MM.1S (cell line): Measurements from ENCODE around the gene FARS2.

Experiments used
- DNase-seq: peaks from one replicate; pipeline ENCODE4 v3.0.0-alpha.2; 2015
- H2AFZ ChIP-seq: fragments of 300-600 bp; sonication (generic); 2 replicates; pipeline ENCODE4 v1.6.0; 2016; ENCODE audit warnings: antibody characterized with exemption, low read length
- H3F3A ChIP-seq: fragments of 300-600 bp; sonication (generic); 2 replicates; pipeline ENCODE4 v1.6.1; 2016; ENCODE audit warnings: mild to moderate bottlenecking, antibody characterized with exemption, low read length, moderate library complexity, mixed read lengths; ENCODE audit not compliant: insufficient read depth
- H3K27ac ChIP-seq: fragments of 300-600 bp; sonication (generic); 2 replicates; pipeline ENCODE4 v1.5.1; 2016; ENCODE audit warnings: mild to moderate bottlenecking, low read length
- H3K27me3 ChIP-seq: fragments of 300-600 bp; sonication (generic); replicated peaks from 2 replicates; pipeline ENCODE4 v1.6.0; 2016; ENCODE audit warnings: low read length; ENCODE audit not compliant: insufficient read depth
- H3K36me3 ChIP-seq: fragments of 300-600 bp; sonication (generic); replicated peaks from 2 replicates; pipeline ENCODE4 v1.6.1; 2016; ENCODE audit warnings: mild to moderate bottlenecking, low read length, mixed read lengths; ENCODE audit not compliant: insufficient read depth
- H3K4me1 ChIP-seq: fragments of 300-600 bp; sonication (generic); 2 replicates; pipeline ENCODE4 v1.6.1; 2016; ENCODE audit warnings: low read length, mixed read lengths
- H3K4me2 ChIP-seq: fragments of 300-600 bp; sonication (generic); 2 replicates; pipeline ENCODE4 v1.6.0; 2016; ENCODE audit warnings: low read depth, low read length
- H3K4me3 ChIP-seq: fragments of 300-600 bp; sonication (generic); 2 replicates; pipeline ENCODE4 v1.5.1; 2016; ENCODE audit warnings: low read length, mixed read lengths
- H3K79me2 ChIP-seq: fragments of 300-600 bp; sonication (generic); 2 replicates; pipeline ENCODE4 v1.6.1; 2016; ENCODE audit warnings: mixed run types, low read length, mixed read lengths
- H3K9ac ChIP-seq: fragments of 300-600 bp; sonication (generic); 2 replicates; pipeline ENCODE4 v1.6.1; 2016; ENCODE audit warnings: low read length, mixed read lengths
- H3K9me2 ChIP-seq: fragments of 300-600 bp; sonication (generic); replicated peaks from 2 replicates; pipeline ENCODE4 v1.6.1; 2016; ENCODE audit warnings: mild to moderate bottlenecking, low read length, mixed read lengths; ENCODE audit not compliant: insufficient read depth
- H3K9me3 ChIP-seq: fragments of 300-600 bp; sonication (generic); replicated peaks from 2 replicates; pipeline ENCODE4 v1.6.1; 2016; ENCODE audit warnings: mild to moderate bottlenecking, low read length, mixed read lengths; ENCODE audit not compliant: insufficient read depth
- H4K20me1 ChIP-seq: fragments of 300-600 bp; sonication (generic); 2 replicates; pipeline ENCODE4 v1.6.1; 2016; ENCODE audit warnings: mild to moderate bottlenecking, low read length, moderate library complexity, mixed read lengths; ENCODE audit not compliant: insufficient read depth
- EZH2 ChIP-seq: fragments of 300-600 bp; sonication (generic); optimal IDR thresholded peaks from 2 replicates; pipeline ENCODE3; 2017; ENCODE audit warnings: low read depth, mild to moderate bottlenecking, antibody characterized with exemption, low read length, mixed read lengths
- EZH2phosphoT487 ChIP-seq: fragments of 300-600 bp; sonication (generic); IDR thresholded peaks from 2 replicates; pipeline ENCODE4 v1.6.1; 2018; ENCODE audit warnings: antibody characterized with exemption, low read length
- TF ChIP-seq, protein P1 (sequence below): fragments of 300-600 bp; sonication (generic); IDR thresholded peaks from 2 replicates; pipeline ENCODE4 v1.5.1; 2016; ENCODE audit warnings: antibody characterized with exemption, low read length, mixed read lengths

Gene FARS2

DNA sequence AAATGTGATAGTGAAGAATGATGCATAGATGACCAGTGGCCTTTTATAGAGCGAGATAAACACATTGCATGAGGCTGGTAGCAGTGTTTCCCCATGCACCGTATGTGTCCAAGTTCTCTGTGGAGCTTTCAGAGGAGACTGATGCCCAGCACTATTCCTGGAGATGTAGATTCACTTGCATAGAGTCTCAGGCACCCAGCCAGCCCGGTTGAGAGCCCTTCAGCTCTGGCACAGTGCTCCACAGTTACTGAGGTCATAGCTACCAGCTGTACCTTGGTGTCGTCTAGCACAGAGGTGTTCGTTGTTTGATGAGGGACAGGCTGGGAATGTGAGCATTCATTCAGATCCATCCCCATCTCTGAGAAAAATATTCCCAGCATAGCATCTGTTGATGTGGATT lies 328.9 kb downstream of the FARS2 start:
- TF ChIP-seq EZH2phosphoT487 (no peak), EZH2 (no peak)
- TF ChIP-seq, protein P1, sequence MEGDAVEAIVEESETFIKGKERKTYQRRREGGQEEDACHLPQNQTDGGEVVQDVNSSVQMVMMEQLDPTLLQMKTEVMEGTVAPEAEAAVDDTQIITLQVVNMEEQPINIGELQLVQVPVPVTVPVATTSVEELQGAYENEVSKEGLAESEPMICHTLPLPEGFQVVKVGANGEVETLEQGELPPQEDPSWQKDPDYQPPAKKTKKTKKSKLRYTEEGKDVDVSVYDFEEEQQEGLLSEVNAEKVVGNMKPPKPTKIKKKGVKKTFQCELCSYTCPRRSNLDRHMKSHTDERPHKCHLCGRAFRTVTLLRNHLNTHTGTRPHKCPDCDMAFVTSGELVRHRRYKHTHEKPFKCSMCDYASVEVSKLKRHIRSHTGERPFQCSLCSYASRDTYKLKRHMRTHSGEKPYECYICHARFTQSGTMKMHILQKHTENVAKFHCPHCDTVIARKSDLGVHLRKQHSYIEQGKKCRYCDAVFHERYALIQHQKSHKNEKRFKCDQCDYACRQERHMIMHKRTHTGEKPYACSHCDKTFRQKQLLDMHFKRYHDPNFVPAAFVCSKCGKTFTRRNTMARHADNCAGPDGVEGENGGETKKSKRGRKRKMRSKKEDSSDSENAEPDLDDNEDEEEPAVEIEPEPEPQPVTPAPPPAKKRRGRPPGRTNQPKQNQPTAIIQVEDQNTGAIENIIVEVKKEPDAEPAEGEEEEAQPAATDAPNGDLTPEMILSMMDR = no peak
- no peaks in the 10 kb centered on the region for H3K4me1 ChIP-seq
- DNase-seq = no peak
- H3K27ac ChIP-seq = no peak overlapping the region
- 0 out of 2 replicates have a peak, but pooled peaks cover 3% of the 10 kb centered on the region for H3K9me3 ChIP-seq
- H3K9ac ChIP-seq = no peak overlapping the region
- H3K79me2 ChIP-seq = no peaks in the 10 kb centered on the region
- H2AFZ ChIP-seq = no peak overlapping the region
- no peak overlapping the region for H3K4me3 ChIP-seq
- no peaks in the 10 kb centered on the region for H3F3A ChIP-seq
- no peaks in the 10 kb centered on the region for H3K27me3 ChIP-seq
- no peak overlapping the region for H3K4me2 ChIP-seq
- H3K36me3 ChIP-seq = no peaks in the 10 kb centered on the region
- no peaks in the 10 kb centered on the region for H4K20me1 ChIP-seq
- no peaks in the 10 kb centered on the region for H3K9me2 ChIP-seq

DNA sequence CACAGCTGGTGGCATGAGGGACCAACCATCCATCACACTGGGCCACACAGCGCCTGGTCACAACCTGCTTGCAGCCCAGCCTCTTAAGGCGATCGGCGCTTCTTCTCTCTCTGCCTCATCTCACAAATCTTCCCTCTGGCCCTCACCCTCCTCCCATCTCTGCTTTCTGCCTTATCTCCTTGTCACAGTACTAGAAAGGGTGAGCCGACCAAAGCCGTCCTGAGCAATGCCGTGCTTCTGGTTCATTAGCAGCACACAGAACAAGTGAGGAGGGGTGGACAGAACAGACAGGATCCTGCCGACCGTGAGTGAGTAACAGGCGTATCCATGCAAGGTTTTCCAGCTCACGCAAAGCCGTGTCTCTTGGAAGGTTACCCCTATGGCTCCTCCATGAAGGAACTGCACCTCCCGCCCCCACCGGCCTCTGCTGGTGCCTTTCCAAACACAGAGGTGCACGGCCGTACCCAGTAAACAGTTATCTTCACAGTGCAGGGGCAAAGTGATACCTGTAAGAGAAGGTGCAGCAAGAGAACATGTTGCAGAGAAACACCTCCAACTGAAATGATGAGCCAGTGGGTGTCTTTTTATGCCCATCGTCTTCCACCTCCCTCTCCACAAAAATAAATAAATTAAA lies 331.7 kb downstream of the FARS2 start:
- H3K4me3 ChIP-seq = no peak overlapping the region
- no peaks in the 10 kb centered on the region for H3K27me3 ChIP-seq
- no peak overlapping the region for H3K27ac ChIP-seq
- no peak overlapping the region for H3K9ac ChIP-seq
- H3K4me1 ChIP-seq = no peaks in the 10 kb centered on the region
- H3K9me3 ChIP-seq = no peaks in the 10 kb centered on the region
- no peak overlapping the region for H2AFZ ChIP-seq
- no peak for TF ChIP-seq EZH2phosphoT487
- no peak for TF ChIP-seq EZH2
- TF ChIP-seq, protein P1 = no peak
- H3K36me3 ChIP-seq = no peaks in the 10 kb centered on the region
- no peak overlapping the region for H3K4me2 ChIP-seq
- H3K79me2 ChIP-seq = no peaks in the 10 kb centered on the region
- DNase-seq = no peak
- no peaks in the 10 kb centered on the region for H3F3A ChIP-seq
- no peaks in the 10 kb centered on the region for H3K9me2 ChIP-seq
- H4K20me1 ChIP-seq = no peaks in the 10 kb centered on the region

DNA sequence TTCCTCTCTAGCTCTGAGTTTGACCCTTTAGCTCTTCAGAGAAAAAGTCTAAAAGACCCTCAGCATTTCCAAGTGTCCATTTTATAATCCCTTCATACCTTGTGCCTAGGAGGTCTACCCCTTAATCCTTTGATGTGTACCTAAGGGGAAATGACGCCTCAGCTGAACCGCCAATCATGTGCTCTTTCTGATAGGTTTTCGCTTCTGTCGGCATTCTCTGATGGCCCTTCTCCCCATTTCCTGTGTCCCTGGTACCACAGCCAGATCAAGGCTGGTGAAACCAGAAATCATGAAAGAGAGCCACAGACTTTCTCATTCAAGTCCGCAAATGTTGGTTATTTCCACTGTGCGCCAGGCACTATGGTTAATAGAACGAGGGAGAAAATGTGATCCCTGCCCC lies 333.9 kb downstream of the FARS2 start:
- no peaks in the 10 kb centered on the region for H3K4me1 ChIP-seq
- H3K9me3 ChIP-seq = no peaks in the 10 kb centered on the region
- no peaks in the 10 kb centered on the region for H3K36me3 ChIP-seq
- H2AFZ ChIP-seq = no peak overlapping the region
- no peaks in the 10 kb centered on the region for H3F3A ChIP-seq
- H3K79me2 ChIP-seq = no peaks in the 10 kb centered on the region
- H3K9ac ChIP-seq = no peak overlapping the region
- no peaks in the 10 kb centered on the region for H3K9me2 ChIP-seq
- no peaks in the 10 kb centered on the region for H4K20me1 ChIP-seq
- H3K4me3 ChIP-seq = no peak overlapping the region
- TF ChIP-seq, protein P1 = no peak
- TF ChIP-seq EZH2 = no peak
- no peak for TF ChIP-seq EZH2phosphoT487
- no peaks in the 10 kb centered on the region for H3K27me3 ChIP-seq
- no peak for DNase-seq
- H3K27ac ChIP-seq = no peak overlapping the region
- no peak overlapping the region for H3K4me2 ChIP-seq
